ENCODE measurements around the gene ADAMTS8. TPM values are rescaled to one million over a fixed set of nuclear protein-coding genes. Genes with fewer than 3 reads are reported as not detected.

Gene ADAMTS8
- total RNA-seq, 1 donor from 2014 or later, result not detected

- H3K36me3 ChIP-seq (ENCODE audit: control insufficient read depth, insufficient read depth, low read length), result no peaks in the 10 kb centered on the region
- DNase-seq (ENCODE audit: low read depth), result no peak
- no peak overlapping the region for H3K4me3 ChIP-seq (ENCODE audit: low read depth, low read length)
- TF ChIP-seq, protein P1, sequence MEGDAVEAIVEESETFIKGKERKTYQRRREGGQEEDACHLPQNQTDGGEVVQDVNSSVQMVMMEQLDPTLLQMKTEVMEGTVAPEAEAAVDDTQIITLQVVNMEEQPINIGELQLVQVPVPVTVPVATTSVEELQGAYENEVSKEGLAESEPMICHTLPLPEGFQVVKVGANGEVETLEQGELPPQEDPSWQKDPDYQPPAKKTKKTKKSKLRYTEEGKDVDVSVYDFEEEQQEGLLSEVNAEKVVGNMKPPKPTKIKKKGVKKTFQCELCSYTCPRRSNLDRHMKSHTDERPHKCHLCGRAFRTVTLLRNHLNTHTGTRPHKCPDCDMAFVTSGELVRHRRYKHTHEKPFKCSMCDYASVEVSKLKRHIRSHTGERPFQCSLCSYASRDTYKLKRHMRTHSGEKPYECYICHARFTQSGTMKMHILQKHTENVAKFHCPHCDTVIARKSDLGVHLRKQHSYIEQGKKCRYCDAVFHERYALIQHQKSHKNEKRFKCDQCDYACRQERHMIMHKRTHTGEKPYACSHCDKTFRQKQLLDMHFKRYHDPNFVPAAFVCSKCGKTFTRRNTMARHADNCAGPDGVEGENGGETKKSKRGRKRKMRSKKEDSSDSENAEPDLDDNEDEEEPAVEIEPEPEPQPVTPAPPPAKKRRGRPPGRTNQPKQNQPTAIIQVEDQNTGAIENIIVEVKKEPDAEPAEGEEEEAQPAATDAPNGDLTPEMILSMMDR (IDR thresholded peaks at IDR 0.05; ENCODE audit: insufficient read depth, low read length, poor library complexity, severe bottlenecking), result no peak
- peaks cover 60% of the 10 kb centered on the region for H3K27me3 ChIP-seq (ENCODE audit: control insufficient read depth, insufficient read depth, low read length)
Measured at GRCh38 chr11:130421697-130422096, 6.7 kb downstream of the ADAMTS8 start.

- H3K36me3 ChIP-seq (ENCODE audit: control insufficient read depth, insufficient read depth, low read length), result no peaks in the 10 kb centered on the region
- H3K4me3 ChIP-seq (ENCODE audit: low read depth, low read length), result no peak overlapping the region
- peaks cover 57% of the 10 kb centered on the region for H3K27me3 ChIP-seq (ENCODE audit: control insufficient read depth, insufficient read depth, low read length)
- DNase-seq (ENCODE audit: low read depth), result no peak
- TF ChIP-seq, protein P1 (IDR thresholded peaks at IDR 0.05; ENCODE audit: insufficient read depth, low read length, poor library complexity, severe bottlenecking), result no peak
Measured at GRCh38 chr11:130421199-130421585, 7.2 kb downstream of the ADAMTS8 start.

GRCh38 chr11:130420478-130421198 is 7.8 kb downstream of the ADAMTS8 start:
- Histone ChIP-seq H3K4me3 (ENCODE audit: low read depth, low read length) (no peak overlapping the region), H3K36me3 (ENCODE audit: control insufficient read depth, insufficient read depth, low read length) (no peaks in the 10 kb centered on the region), H3K27me3 (ENCODE audit: control insufficient read depth, insufficient read depth, low read length) (peaks cover 54% of the 10 kb centered on the region)
- no peak for DNase-seq (ENCODE audit: low read depth)
- TF ChIP-seq, protein P1 (IDR thresholded peaks at IDR 0.05; ENCODE audit: insufficient read depth, low read length, poor library complexity, severe bottlenecking), result no peak

DNA sequence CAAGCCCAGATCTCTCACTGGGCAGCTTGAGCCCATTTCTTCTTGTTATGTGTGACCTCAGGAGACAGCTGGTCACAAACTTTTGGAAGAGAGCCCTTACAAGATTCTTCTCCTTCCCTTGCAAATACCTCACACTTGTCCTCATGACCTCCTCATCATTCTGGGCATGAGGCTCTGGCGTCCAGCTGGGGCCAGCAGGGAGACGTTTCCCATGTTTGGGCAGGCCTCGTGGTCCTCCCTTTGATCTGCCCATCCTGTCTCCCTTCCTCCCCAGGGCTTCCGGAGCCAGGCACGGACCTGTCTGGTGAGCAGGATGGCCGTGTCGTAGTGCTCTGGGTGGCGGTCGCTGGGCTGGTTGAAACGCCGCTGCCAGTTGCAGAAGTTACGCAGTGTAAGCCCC is 9.7 kb downstream of the ADAMTS8 start:
- TF ChIP-seq, protein P1 (IDR thresholded peaks at IDR 0.05; ENCODE audit: insufficient read depth, low read length, poor library complexity, severe bottlenecking), result no peak
- Histone ChIP-seq H3K36me3 (ENCODE audit: control insufficient read depth, insufficient read depth, low read length) (no peaks in the 10 kb centered on the region), H3K27me3 (ENCODE audit: control insufficient read depth, insufficient read depth, low read length) (peaks cover 42% of the 10 kb centered on the region), H3K4me3 (ENCODE audit: low read depth, low read length) (no peak overlapping the region)
- DNase-seq (ENCODE audit: low read depth), result no peak

DNA sequence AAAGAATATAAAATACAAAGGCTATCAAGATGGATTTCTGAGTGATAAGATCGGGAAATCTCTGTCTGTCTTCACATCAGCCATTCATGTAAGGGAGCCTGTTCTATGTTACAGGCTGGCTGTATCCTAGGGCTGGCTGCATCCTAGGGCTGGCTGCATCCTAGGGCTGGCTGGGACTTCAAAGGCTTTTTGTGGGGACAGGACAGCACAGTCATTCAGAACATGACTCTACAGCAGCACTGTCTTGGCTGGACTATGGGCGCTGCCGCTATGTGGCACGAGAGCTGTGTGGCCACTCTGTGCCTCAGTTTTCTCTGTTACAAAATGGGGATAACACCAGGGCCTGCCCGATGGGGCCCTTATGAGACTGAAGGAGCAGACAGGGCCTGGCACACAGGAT is 10.2 kb downstream of the ADAMTS8 start:
- H3K27me3 ChIP-seq (ENCODE audit: control insufficient read depth, insufficient read depth, low read length), result peaks cover 36% of the 10 kb centered on the region
- no peak overlapping the region for H3K4me3 ChIP-seq (ENCODE audit: low read depth, low read length)
- TF ChIP-seq, protein P1 (IDR thresholded peaks at IDR 0.05; ENCODE audit: insufficient read depth, low read length, poor library complexity, severe bottlenecking), result no peak
- no peak for DNase-seq (ENCODE audit: low read depth)
- H3K36me3 ChIP-seq (ENCODE audit: control insufficient read depth, insufficient read depth, low read length), result no peaks in the 10 kb centered on the region

- H3K27me3 ChIP-seq (ENCODE audit: control insufficient read depth, insufficient read depth, low read length), result peaks cover 28% of the 10 kb centered on the region
- H3K36me3 ChIP-seq (ENCODE audit: control insufficient read depth, insufficient read depth, low read length), result no peaks in the 10 kb centered on the region
- no peak overlapping the region for H3K4me3 ChIP-seq (ENCODE audit: low read depth, low read length)
- TF ChIP-seq, protein P1 (IDR thresholded peaks at IDR 0.05; ENCODE audit: insufficient read depth, low read length, poor library complexity, severe bottlenecking), result no peak
- DNase-seq (ENCODE audit: low read depth), result no peak
Measured at GRCh38 chr11:130416906-130417305, 11.5 kb downstream of the ADAMTS8 start.

Data from kidney epithelial cell (primary cell).